IMR-90 (cell line): ENCODE results near the gene ZNF841. TPM values are rescaled to one million over a fixed set of nuclear protein-coding genes. Genes with fewer than 3 reads are reported as not detected.
"Not testable (repeated sequence)": the region's sequence is repeated elsewhere in the genome, so short reads cannot be mapped to it uniquely, and the experiment has no call there.

Experiments used
- ATAC-seq: fragments of 200-7000 bp; cut with Tn5 transposase; 2 replicates; pipeline ENCODE4 v1.9.1; 2020; ENCODE audit warnings: low read depth, mild to moderate bottlenecking, moderate library complexity
- BruUV-seq: library from RNA; stranded (reverse); fragments of 400-500 nt; replicated peaks from 2 replicates; lab custom pipeline; 2021; lab: Mats Ljungman, UMichigan
- CTCF ChIA-PET: fragments of 300-600 bp; formaldehyde crosslinking; extraction: SDS; loops from one replicate; lab custom pipeline; 2021; ENCODE audit warnings: antibody characterized with exemption; lab: Yijun Ruan, JAX
- POLR2A ChIA-PET: fragments of 300-600 bp; sonication (Branson Sonifier 250); formaldehyde crosslinking; loops from one replicate; lab custom pipeline; 2022; ENCODE audit warnings: antibody characterized with exemption; ENCODE audit not compliant: unreplicated experiment; lab: Charles Lee
- DNase-seq: peaks from one replicate; pipeline ENCODE4 v3.0.0; 2013
- H2AFZ ChIP-seq: replicated peaks from 2 replicates; pipeline ENCODE3; 2013; ENCODE audit warnings: low read length, mild to moderate bottlenecking; ENCODE audit not compliant: poor library complexity
- H2AK5ac ChIP-seq: 2 replicates; pipeline ENCODE4 v1.6.1; 2013; ENCODE audit warnings: low read depth, low read length, inconsistent platforms
- H2AK9ac ChIP-seq: replicated peaks from 2 replicates; pipeline ENCODE3; 2013; ENCODE audit warnings: mild to moderate bottlenecking, low read depth, low read length, moderate library complexity; ENCODE audit not compliant: poor library complexity
- H2BK120ac ChIP-seq: 2 replicates; pipeline ENCODE4 v1.6.1; 2013; ENCODE audit warnings: low read depth, low read length, inconsistent platforms
- H2BK15ac ChIP-seq: 3 replicates; pipeline ENCODE4 v1.6.1; 2013; ENCODE audit warnings: low read depth, low read length, inconsistent platforms
- H2BK20ac ChIP-seq: 2 replicates; pipeline ENCODE4 v1.6.1; 2013; ENCODE audit warnings: low read depth, mild to moderate bottlenecking, inconsistent platforms, low read length, moderate library complexity
- H2BK5ac ChIP-seq: 2 replicates; pipeline ENCODE4 v1.6.1; 2013; ENCODE audit warnings: mild to moderate bottlenecking, low read depth, low read length, inconsistent platforms; ENCODE audit not compliant: poor library complexity, severe bottlenecking
- H3K14ac ChIP-seq: replicated peaks from 2 replicates; pipeline ENCODE4 v1.6.1; 2013; ENCODE audit warnings: low read depth, low read length, inconsistent platforms
- H3K18ac ChIP-seq: 2 replicates; pipeline ENCODE4 v1.6.1; 2013; ENCODE audit warnings: low read depth, low read length, control low read depth
- H3K23ac ChIP-seq: 2 replicates; pipeline ENCODE4 v1.6.1; 2013; ENCODE audit warnings: low read depth, low read length, inconsistent platforms
- H3K27ac ChIP-seq: 2 replicates; pipeline ENCODE4 v1.5.1; 2013; ENCODE audit warnings: mild to moderate bottlenecking, control low read depth, low read length; ENCODE audit not compliant: insufficient read depth
- H3K27me3 ChIP-seq: 2 replicates; pipeline ENCODE4 v1.6.1; 2013; ENCODE audit warnings: low read length; ENCODE audit not compliant: control insufficient read depth, insufficient read depth
- H3K36me3 ChIP-seq: 2 replicates; pipeline ENCODE4 v1.6.1; 2013; ENCODE audit warnings: low read length, mixed read lengths; ENCODE audit not compliant: control insufficient read depth, insufficient read depth
- H3K4ac ChIP-seq: 2 replicates; pipeline ENCODE4 v1.6.1; 2013; ENCODE audit warnings: low read depth, low read length, inconsistent platforms
- H3K4me1 ChIP-seq: 2 replicates; pipeline ENCODE4 v1.6.1; 2013; ENCODE audit warnings: low read length, mixed read lengths; ENCODE audit not compliant: control insufficient read depth, insufficient read depth
- H3K4me2 ChIP-seq: 2 replicates; pipeline ENCODE4 v1.6.1; 2013; ENCODE audit warnings: low read depth, mild to moderate bottlenecking, control low read depth, low read length, moderate library complexity
- H3K4me3 ChIP-seq: 2 replicates; pipeline ENCODE4 v1.5.1; 2013; ENCODE audit warnings: low read depth, mild to moderate bottlenecking, control low read depth, low read length, moderate library complexity; ENCODE audit not compliant: insufficient read depth
- H3K56ac ChIP-seq: 2 replicates; pipeline ENCODE4 v1.6.1; 2013; ENCODE audit warnings: low read length, inconsistent platforms; ENCODE audit not compliant: insufficient read depth; ENCODE audit errors: extremely low read depth
- H3K79me1 ChIP-seq, 2 experiments: 2 replicates each; pipeline ENCODE4 v1.6.1; 2013; ENCODE audit warnings: low read length in 2 of 2, inconsistent platforms in 1 of 2, low read depth in 1 of 2
- H3K9ac ChIP-seq: 2 replicates; pipeline ENCODE4 v1.6.1; 2013; ENCODE audit warnings: low read depth, low read length, control low read depth
- H3K9me1 ChIP-seq: 2 replicates; pipeline ENCODE4 v1.6.1; 2013; ENCODE audit warnings: low read length, inconsistent platforms; ENCODE audit not compliant: insufficient read depth
- H3K9me3 ChIP-seq: 2 replicates; pipeline ENCODE4 v1.6.1; 2013; ENCODE audit warnings: low read length; ENCODE audit not compliant: control insufficient read depth, insufficient read depth
- H4K20me1 ChIP-seq: 2 replicates; pipeline ENCODE4 v1.6.1; 2013; ENCODE audit warnings: low read length, inconsistent platforms; ENCODE audit not compliant: insufficient read depth
- H4K5ac ChIP-seq: 2 replicates; pipeline ENCODE4 v1.6.1; 2013; ENCODE audit warnings: mild to moderate bottlenecking, low read depth, low read length, control low read depth
- H4K8ac ChIP-seq, 2 experiments: 2 replicates each; pipeline ENCODE4 v1.6.1; 2013; ENCODE audit warnings: low read depth in 2 of 2, low read length in 2 of 2, control low read depth in 1 of 2, inconsistent platforms in 1 of 2
- H4K91ac ChIP-seq: 2 replicates; pipeline ENCODE4 v1.6.1; 2013; ENCODE audit warnings: low read depth, low read length, inconsistent platforms; ENCODE audit not compliant: insufficient read depth
- BHLHE40 ChIP-seq: fragments of 150-350 bp; IDR thresholded peaks from 2 replicates; pipeline ENCODE4 v1.6.1; 2016; ENCODE audit warnings: mild to moderate bottlenecking, low read depth, low read length
- MAZ ChIP-seq: IDR thresholded peaks from 2 replicates; pipeline ENCODE4 v1.6.1; 2012; ENCODE audit warnings: low read depth, mild to moderate bottlenecking, low read length, improper control_type of control experiment, moderate library complexity, borderline replicate concordance
- NFE2L2 ChIP-seq: fragments of 150-350 bp; IDR thresholded peaks from 2 replicates; pipeline ENCODE4 v1.6.1; 2016; ENCODE audit warnings: low read depth, mild to moderate bottlenecking, low read length
- WGBS, 2 experiments: methylation state at CpG; one replicate each; pipeline versions ENCODE4 v1.1.5 to v1.1.7; 2013; ENCODE audit warnings: missing lambda C conversion rate in 2 of 2; ENCODE audit not compliant: insufficient read length in 1 of 2; ENCODE audit errors: extremely low coverage in 2 of 2; 5-methylcytosine and 5-hydroxymethylcytosine counted together
- dilution Hi-C: fragments of 300-500 bp; cut with HindIII; formaldehyde crosslinking; loops from one replicate; pipeline ENCODE4 v1.14.3; 2018; ENCODE audit warnings: low sequenced_read_pairs; ENCODE audit not compliant: unreplicated experiment
- in situ Hi-C: fragments of 300-500 bp; cut with MboI; formaldehyde crosslinking; loops from 3 replicates; pipeline ENCODE4 v1.14.3; 2019; ENCODE audit warnings: low sequenced_read_pairs, inconsistent platforms, mixed read lengths
- intact Hi-C: fragments of 100-400 bp; cut with micrococcal nuclease; formaldehyde crosslinking; loops from 2 replicates; pipeline ENCODE4 v1.10.0; 2022
- polyA plus RNA-seq, 3 experiments: library from polyadenylated mRNA; depleted of rRNA; stranded (reverse); fragments of >200 nt; gene quantifications; 2 replicates each; pipeline ENCODE4 v1.2.3, GENCODE V29; 2012; ENCODE audit warnings: low replicate concordance in 1 of 3
- total RNA-seq: library from RNA; depleted of rRNA; stranded (reverse); fragments of >200 nt; gene quantifications from 2 replicates; pipeline ENCODE4 v1.2.3, GENCODE V29; 2012
- TF ChIP-seq, protein P1 (sequence below): conservative IDR thresholded peaks from 2 replicates; pipeline ENCODE4 v1.5.1; 2012; ENCODE audit warnings: mild to moderate bottlenecking, low read depth, low read length, improper control_type of control experiment

The ZNF841 gene
- total and polyA plus RNA-seq, 2 of the 4 experiments (the other 2 are of a cell fraction), result 8.5 to 28.9 TPM

DNA sequence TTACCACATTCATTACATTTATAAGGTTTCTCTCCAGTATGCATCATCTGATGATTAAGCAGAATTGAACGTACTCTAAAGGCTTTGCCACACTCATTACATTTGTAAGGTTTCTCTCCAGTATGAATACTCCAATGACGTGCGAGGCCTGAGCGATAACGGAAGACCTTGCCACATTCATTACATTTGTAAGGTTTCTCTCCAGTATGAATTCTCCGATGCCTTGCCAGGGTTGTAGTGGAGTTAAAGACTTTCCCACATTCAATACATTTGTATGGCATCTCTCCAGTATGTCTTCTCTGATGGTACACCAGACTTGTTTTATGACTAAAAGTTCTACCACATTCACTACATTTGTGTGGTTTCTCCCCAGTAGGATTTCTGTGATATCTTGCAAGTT is 30.2 kb downstream of the ZNF841 start:
- dilution Hi-C loops (no loop called here), in situ Hi-C loops (no loop called here), intact Hi-C loops (no loop called here)
- Histone ChIP-seq H2BK120ac (no peak overlapping the region), H3K79me1 (peaks cover 11 to 15% of the 10 kb centered on the region in 2 experiments), H3K56ac (no peak overlapping the region), H4K20me1 (no peaks in the 10 kb centered on the region), H3K18ac (no peak overlapping the region), H2BK20ac (no peak overlapping the region), H4K8ac (no peak overlapping the region), H3K9ac (no peak overlapping the region), H3K36me3 (peaks cover 66% of the 10 kb centered on the region), H3K27me3 (no peaks in the 10 kb centered on the region), H3K9me1 (no peaks in the 10 kb centered on the region), H3K23ac (no peak overlapping the region), H2AFZ (no peak overlapping the region), H3K4me2 (no peak overlapping the region), H4K5ac (no peak overlapping the region), H4K91ac (no peak overlapping the region), H3K4ac (no peak overlapping the region), H3K4me1 (no peaks in the 10 kb centered on the region), H3K4me3 (no peak overlapping the region), H3K9me3 (peaks cover 83% of the 10 kb centered on the region), H2BK15ac (no peak overlapping the region), H2AK5ac (no peak overlapping the region), H3K27ac (no peak overlapping the region), H3K14ac (no peak overlapping the region), H2AK9ac (no peak overlapping the region), H2BK5ac (no peak overlapping the region)
- WGBS, 2 experiments, result 100% methylated on average over 1 of the region's 6 CpGs; no CpG with 5 or more reads in 1 of the 2 experiments
- DNase-seq, result no peak
- TF ChIP-seq, protein P1, sequence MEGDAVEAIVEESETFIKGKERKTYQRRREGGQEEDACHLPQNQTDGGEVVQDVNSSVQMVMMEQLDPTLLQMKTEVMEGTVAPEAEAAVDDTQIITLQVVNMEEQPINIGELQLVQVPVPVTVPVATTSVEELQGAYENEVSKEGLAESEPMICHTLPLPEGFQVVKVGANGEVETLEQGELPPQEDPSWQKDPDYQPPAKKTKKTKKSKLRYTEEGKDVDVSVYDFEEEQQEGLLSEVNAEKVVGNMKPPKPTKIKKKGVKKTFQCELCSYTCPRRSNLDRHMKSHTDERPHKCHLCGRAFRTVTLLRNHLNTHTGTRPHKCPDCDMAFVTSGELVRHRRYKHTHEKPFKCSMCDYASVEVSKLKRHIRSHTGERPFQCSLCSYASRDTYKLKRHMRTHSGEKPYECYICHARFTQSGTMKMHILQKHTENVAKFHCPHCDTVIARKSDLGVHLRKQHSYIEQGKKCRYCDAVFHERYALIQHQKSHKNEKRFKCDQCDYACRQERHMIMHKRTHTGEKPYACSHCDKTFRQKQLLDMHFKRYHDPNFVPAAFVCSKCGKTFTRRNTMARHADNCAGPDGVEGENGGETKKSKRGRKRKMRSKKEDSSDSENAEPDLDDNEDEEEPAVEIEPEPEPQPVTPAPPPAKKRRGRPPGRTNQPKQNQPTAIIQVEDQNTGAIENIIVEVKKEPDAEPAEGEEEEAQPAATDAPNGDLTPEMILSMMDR, result no peak
- no peak for TF ChIP-seq BHLHE40
- TF ChIP-seq NFE2L2, result no peak
- TF ChIP-seq MAZ, result no peak
- ChIA-PET POLR2A (no interaction called here), CTCF (interaction anchor here (0.5 kb wide), 1 partner anchor 75 kb away, joined by 3 read pairs; no protein-coding TSS in a partner anchor)
- no TSS peak for BruUV-seq
- ATAC-seq, result no peak

GRCh38 chr19:52056480-52056879 is 39.1 kb downstream of the ZNF841 start:
- H4K20me1 ChIP-seq, H4K91ac ChIP-seq, DNase-seq, H4K8ac ChIP-seq, H3K18ac ChIP-seq, H2AFZ ChIP-seq, H3K36me3 ChIP-seq, H3K27me3 ChIP-seq, H4K5ac ChIP-seq, H2AK5ac ChIP-seq, H2BK15ac ChIP-seq, H3K27ac ChIP-seq, BruUV-seq, ATAC-seq, H2BK20ac ChIP-seq, intact Hi-C loops, H3K56ac ChIP-seq, CTCF ChIA-PET, H3K4me3 ChIP-seq, H3K4me2 ChIP-seq, H2BK120ac ChIP-seq, in situ Hi-C loops, H2BK5ac ChIP-seq, H3K4ac ChIP-seq, H3K14ac ChIP-seq, H3K9me1 ChIP-seq, H3K9ac ChIP-seq, H2AK9ac ChIP-seq, dilution Hi-C loops, H3K79me1 ChIP-seq, POLR2A ChIA-PET, H3K4me1 ChIP-seq, H3K23ac ChIP-seq: not testable (repeated sequence)
- WGBS, 2 experiments, result no CpG with 5 or more reads among the region's 3 CpGs
- H3K9me3 ChIP-seq, result peaks cover 32% of the 10 kb centered on the region
